ENCODE data around the gene PIH1D1.

DNA sequence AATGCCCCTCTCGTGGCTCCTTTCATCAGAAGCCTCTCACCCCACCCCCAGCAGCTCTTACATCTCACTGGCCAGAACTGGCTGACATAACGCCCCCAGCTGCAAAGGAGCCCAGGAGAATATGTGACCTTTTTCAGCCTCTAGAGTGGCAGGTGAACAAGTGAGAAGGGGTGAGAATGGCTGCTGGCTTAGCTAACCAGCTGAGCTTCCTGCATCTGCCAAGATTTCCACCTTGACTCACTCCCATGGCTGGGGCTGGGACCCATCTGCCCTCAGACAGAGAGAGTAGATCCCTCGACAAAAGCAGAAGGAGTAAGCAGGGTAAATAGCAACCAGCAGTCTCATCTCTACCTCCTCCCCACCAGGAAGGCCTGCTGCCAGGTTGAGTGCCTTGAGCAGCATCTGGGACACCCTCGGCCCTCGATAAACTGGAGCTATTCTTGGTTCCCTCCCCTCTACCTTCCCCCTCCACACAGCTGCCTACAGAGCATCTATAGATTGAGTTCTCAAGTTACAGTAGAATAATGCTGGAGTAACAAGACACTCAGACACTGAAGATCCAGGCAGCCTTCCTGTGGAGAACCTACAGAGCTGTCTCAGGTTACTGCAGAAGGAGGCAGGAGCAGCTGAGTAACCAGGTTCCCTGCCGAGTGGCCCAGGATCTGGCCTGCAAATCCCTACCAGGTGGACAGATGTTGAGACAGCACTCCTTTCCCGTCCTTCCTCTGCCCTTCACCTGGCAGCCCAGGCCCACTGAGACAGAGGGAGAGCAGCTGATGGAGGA, 48.0 kb downstream of the PIH1D1 start:
- TF ChIP-seq YY1 (IDR thresholded peaks at IDR 0.05; ENCODE audit: insufficient read depth, insufficient read length) (no peak), ZNF274 (IDR thresholded peaks at IDR 0.05; ENCODE audit: low read depth, low read length) (no peak)

Measured in NT2/D1 (cell line).